Endothelial cell (in vitro differentiated cells): ENCODE measurements around the gene CARD16. TPM values are rescaled to one million over a fixed set of nuclear protein-coding genes. Genes with fewer than 3 reads are reported as not detected.
"Not testable (repeated sequence)": the region's sequence is repeated elsewhere in the genome, so short reads cannot be mapped to it uniquely, and the experiment has no call there.

Experiments
- DNase-seq: peaks from one replicate; pipeline ENCODE4 v3.0.0; 2021; ENCODE audit warnings: low spot score
- H3K27ac Mint-ChIP-seq: one replicate; pipeline ENCODE4 v1.8.0; 2021; ENCODE audit warnings: mixed read lengths, inconsistent platforms; ENCODE audit not compliant: unreplicated experiment
- H3K27me3 Mint-ChIP-seq: one replicate; pipeline ENCODE4 v1.8.0; 2021; ENCODE audit warnings: mild to moderate bottlenecking, moderate library complexity, mixed read lengths, inconsistent platforms; ENCODE audit not compliant: unreplicated experiment
- H3K36me3 Mint-ChIP-seq: one replicate; pipeline ENCODE4 v1.8.0; 2021; ENCODE audit warnings: mild to moderate bottlenecking, low read depth, mixed read lengths, inconsistent platforms; ENCODE audit not compliant: unreplicated experiment
- H3K4me1 Mint-ChIP-seq: one replicate; pipeline ENCODE4 v1.8.0; 2021; ENCODE audit warnings: mild to moderate bottlenecking, mixed read lengths, inconsistent platforms; ENCODE audit not compliant: unreplicated experiment
- H3K4me3 Mint-ChIP-seq: one replicate; pipeline ENCODE4 v1.8.0; 2021; ENCODE audit warnings: mild to moderate bottlenecking, mixed read lengths, inconsistent platforms; ENCODE audit not compliant: unreplicated experiment
- H3K9me3 Mint-ChIP-seq: one replicate; pipeline ENCODE4 v1.8.0; 2021; ENCODE audit warnings: mixed read lengths, inconsistent platforms; ENCODE audit not compliant: unreplicated experiment
- total RNA-seq: library from RNA; stranded (reverse); fragmentation: NEBNext Ultra II Directional; extraction: Animal tissue kit (Norgen Biotek cat#: 25700); gene quantifications from one replicate; pipeline ENCODE4 v1.2.1, GENCODE V29; 2021; ENCODE audit not compliant: unreplicated experiment
- TF ChIP-seq, protein P1 (sequence below): fragments of 200-600 bp; sonication (generic); IDR thresholded peaks from one replicate; pipeline ENCODE4 v1.5.0; 2021; ENCODE audit warnings: antibody characterized with exemption; ENCODE audit not compliant: unreplicated experiment

CARD16 gene
- total RNA-seq, 1 donor from 2014 or later: not detected

DNA sequence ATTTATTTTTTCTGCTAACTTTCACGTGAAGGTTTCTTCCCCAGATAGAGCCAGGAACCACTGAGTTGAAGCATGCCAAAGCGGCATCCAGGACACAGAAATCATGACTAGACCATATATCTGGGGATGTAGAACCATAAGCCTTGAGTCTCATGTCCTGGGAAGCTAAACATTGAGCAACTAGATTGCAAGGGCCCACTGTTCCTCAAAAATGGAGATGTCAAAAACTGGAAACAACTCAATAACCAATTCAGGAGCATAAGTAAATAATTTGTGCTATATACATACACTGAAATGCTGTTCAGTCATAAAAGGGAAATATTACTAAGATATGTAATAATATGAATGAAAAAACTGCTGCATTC is 29.0 kb upstream of the CARD16 start:
- no peaks in the 10 kb centered on the region for H3K36me3 Mint-ChIP-seq
- peaks cover 3% of the 10 kb centered on the region for H3K4me1 Mint-ChIP-seq
- H3K27me3 Mint-ChIP-seq: no peaks in the 10 kb centered on the region
- no peak overlapping the region for H3K27ac Mint-ChIP-seq
- H3K9me3 Mint-ChIP-seq: no peaks in the 10 kb centered on the region
- TF ChIP-seq, protein P1, sequence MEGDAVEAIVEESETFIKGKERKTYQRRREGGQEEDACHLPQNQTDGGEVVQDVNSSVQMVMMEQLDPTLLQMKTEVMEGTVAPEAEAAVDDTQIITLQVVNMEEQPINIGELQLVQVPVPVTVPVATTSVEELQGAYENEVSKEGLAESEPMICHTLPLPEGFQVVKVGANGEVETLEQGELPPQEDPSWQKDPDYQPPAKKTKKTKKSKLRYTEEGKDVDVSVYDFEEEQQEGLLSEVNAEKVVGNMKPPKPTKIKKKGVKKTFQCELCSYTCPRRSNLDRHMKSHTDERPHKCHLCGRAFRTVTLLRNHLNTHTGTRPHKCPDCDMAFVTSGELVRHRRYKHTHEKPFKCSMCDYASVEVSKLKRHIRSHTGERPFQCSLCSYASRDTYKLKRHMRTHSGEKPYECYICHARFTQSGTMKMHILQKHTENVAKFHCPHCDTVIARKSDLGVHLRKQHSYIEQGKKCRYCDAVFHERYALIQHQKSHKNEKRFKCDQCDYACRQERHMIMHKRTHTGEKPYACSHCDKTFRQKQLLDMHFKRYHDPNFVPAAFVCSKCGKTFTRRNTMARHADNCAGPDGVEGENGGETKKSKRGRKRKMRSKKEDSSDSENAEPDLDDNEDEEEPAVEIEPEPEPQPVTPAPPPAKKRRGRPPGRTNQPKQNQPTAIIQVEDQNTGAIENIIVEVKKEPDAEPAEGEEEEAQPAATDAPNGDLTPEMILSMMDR: no peak
- H3K4me3 Mint-ChIP-seq: no peak overlapping the region
- no peak for DNase-seq

DNA sequence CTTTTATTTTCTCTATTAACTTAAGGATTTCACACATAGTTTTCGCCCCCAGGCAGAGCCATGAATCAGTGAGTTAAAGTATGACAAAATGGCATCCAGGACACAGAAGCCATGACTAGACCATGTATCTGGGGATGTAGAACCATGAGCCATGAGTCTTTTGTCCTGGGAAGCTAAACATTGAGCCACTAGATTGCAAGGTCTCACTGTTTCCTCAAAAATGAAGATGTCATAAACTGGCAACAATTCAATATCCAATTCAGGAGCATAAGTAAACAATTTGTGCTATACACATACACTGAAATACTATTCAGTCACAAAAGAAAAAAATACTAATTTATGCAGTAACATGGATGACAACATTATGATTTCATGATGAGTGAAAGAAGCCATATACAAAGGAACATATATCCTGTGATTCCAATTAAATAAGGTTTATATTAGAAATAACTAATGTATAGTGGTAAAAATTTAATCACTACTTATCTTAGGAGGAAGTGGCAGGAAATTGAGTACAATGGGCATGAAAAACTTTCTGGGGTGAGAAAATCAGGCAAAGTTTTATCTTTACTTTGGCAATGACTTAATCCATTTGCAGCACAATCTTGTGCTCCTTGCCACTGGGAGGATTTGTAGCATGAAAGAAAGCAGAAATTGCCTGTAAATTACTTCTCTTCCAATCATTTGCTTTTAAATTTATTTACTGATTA is 28.5 kb upstream of the CARD16 start:
- H3K27me3 Mint-ChIP-seq: no peaks in the 10 kb centered on the region
- H3K4me3 Mint-ChIP-seq: no peak overlapping the region
- no peak overlapping the region for H3K27ac Mint-ChIP-seq
- peaks cover 3% of the 10 kb centered on the region for H3K4me1 Mint-ChIP-seq
- H3K36me3 Mint-ChIP-seq: no peaks in the 10 kb centered on the region
- TF ChIP-seq, protein P1: no peak
- DNase-seq: no peak
- H3K9me3 Mint-ChIP-seq: no peaks in the 10 kb centered on the region

DNA sequence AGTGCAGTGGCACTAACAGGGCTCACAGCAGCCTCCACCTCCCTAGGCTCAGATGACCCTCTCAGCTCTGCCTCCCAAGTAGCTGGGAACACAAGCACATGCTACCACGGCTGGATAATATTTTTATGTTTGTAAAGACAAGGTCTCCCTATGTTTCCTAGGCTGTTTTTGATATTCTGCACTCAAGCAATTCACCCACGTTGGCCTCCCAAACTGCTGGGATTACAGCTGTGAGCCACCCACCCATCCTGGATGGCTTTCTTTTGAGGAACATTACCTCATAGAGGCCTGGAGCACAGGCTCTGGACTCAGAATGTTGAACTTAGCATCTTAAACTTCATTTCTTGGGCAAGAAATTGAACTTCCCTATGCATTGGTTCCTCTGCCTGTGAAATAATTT is 26.9 kb upstream of the CARD16 start:
- not testable (repeated sequence) for H3K4me1 Mint-ChIP-seq, H3K9me3 Mint-ChIP-seq, H3K36me3 Mint-ChIP-seq, H3K4me3 Mint-ChIP-seq, H3K27ac Mint-ChIP-seq, DNase-seq, H3K27me3 Mint-ChIP-seq

DNA sequence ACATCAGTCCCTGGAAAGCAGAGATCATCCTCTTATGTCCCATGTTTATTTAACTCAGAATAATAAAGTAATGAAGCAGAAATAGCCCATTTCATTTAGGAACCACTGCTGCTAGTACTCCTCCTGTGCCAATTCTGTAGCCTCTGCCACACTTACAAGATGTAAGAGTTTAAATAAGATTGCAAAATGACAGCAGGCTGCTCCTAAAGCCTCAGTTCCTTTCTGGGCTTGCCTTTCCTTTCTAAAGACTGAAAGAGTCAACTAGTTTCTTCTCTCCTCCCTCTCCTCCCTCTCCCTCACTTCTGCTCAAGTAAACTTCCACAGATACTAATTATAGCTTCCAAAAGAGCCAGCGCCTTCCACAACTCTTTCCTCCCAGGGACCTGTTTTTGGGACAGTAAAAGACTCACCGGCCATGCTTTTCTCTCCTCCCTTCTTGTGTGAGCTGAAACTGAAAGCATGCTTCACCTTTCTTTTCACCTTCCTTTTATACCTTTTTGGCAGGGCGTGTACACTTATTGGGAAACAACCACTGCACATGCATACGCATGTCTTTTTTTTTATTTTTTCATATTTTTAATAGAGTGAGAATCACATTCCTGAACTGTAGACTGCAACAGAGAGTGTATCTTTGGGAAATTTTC is 26.1 kb upstream of the CARD16 start:
- DNase-seq: no peak
- no peaks in the 10 kb centered on the region for H3K27me3 Mint-ChIP-seq
- H3K4me1 Mint-ChIP-seq: no peaks in the 10 kb centered on the region
- no peaks in the 10 kb centered on the region for H3K36me3 Mint-ChIP-seq
- TF ChIP-seq, protein P1: no peak
- H3K4me3 Mint-ChIP-seq: no peak overlapping the region
- no peak overlapping the region for H3K27ac Mint-ChIP-seq
- H3K9me3 Mint-ChIP-seq: no peaks in the 10 kb centered on the region

DNA sequence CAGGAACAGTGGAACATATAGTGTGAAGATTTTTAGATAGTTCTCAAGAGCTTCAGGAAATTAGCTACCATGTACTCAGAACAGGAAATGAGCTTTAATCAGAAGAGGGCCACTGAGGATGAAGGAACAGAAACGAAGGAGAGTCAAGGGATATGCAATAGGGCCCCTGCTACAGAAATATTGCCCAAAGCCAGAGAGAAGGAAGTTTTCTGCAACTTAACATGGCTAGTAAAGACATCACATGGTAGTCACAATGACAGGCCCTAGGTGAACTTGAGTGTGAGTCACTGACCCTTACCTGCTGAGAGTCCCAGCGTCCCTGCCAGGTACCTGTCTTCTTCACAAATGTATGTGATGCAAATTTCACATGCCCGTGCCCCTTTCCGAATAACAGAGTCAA is 25.2 kb upstream of the CARD16 start:
- Mint-ChIP-seq H3K4me1 (no peaks in the 10 kb centered on the region), H3K36me3 (no peaks in the 10 kb centered on the region), H3K4me3 (no peak overlapping the region), H3K9me3 (no peaks in the 10 kb centered on the region), H3K27me3 (no peaks in the 10 kb centered on the region), H3K27ac (no peak overlapping the region)
- TF ChIP-seq, protein P1: no peak
- DNase-seq: no peak

DNA sequence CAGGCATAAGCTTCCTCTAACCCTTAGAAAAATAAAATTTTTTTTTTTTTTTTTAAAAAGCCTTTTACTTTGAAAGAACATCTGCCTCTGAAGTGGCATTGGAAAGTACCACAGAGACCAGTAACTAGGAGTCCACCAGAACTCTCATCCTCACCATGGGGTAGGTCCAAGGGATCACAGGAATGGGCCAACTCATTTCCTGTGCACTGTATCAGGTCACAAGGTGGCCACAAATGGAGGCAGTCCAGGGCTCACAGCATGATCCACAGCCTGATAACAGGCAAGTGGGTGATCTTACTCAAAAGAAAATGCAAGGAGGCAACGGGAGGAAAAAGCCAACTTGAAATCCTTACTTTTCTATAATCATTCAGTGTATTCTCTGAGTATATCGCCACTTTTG is 24.6 kb upstream of the CARD16 start:
- H3K27ac Mint-ChIP-seq, H3K4me1 Mint-ChIP-seq, H3K4me3 Mint-ChIP-seq, DNase-seq, H3K36me3 Mint-ChIP-seq, H3K27me3 Mint-ChIP-seq, H3K9me3 Mint-ChIP-seq: not testable (repeated sequence)

DNA sequence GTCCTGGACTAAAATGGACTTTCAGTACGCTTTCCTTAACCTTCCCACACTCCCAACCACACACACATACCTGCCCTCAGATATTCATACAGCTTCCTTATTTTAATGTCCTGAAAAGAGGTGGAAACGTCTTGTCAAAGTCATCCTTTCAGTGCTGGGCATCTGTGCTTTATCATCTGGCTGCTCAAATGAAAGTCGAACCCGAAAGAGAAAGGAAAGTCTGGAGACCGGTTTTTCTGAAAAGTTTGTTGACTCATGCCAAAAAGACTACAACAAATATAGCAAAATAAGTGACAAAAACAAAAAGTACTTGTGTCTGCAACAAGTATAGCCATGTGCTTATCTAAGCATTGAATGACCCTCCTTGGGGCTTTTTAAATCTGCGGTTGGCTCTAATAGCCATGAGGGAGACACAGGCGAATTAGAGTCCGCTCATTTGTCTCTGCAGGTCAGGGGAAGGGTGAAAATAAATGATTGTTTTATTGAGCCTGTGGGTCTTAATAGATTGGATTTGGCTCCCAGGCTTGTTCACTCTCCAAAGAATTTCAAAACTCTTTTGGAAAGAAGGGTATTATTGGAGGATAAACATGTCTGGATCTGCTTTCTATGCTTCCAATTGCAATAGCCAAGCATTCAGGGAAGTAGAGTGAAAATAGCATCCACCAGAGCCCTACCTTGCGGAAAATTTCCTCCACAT is 18.3 kb upstream of the CARD16 start:
- not testable (repeated sequence) for DNase-seq, H3K4me1 Mint-ChIP-seq, H3K4me3 Mint-ChIP-seq, H3K27ac Mint-ChIP-seq, H3K36me3 Mint-ChIP-seq, H3K27me3 Mint-ChIP-seq, H3K9me3 Mint-ChIP-seq
